Sigmoid colon (tissue), 7 donors: ENCODE results near the gene MED17. TPM values are rescaled to one million over a fixed set of nuclear protein-coding genes. Genes with fewer than 3 reads are reported as not detected.
"Not testable (repeated sequence)": the region's sequence is repeated elsewhere in the genome, so short reads cannot be mapped to it uniquely, and the experiment has no call there.

Experiments used
- DNase-seq: peaks from one replicate; pipeline ENCODE4 v3.0.0-alpha.2; 2019
- H3K27ac ChIP-seq, 4 donors: fragments of 200-600 bp; sonication (generic); one replicate each; pipeline ENCODE4 v1.5.1; 2016 to 2019; ENCODE audit warnings: mild to moderate bottlenecking in 1 of 4
- H3K27me3 ChIP-seq, 3 donors: fragments of 200-600 bp; sonication (generic); one replicate each; pipeline ENCODE4 v1.5.1; 2019; ENCODE audit warnings: mild to moderate bottlenecking in 1 of 3
- H3K36me3 ChIP-seq, 4 donors: fragments of 200-600 bp; sonication (generic); one replicate each; pipeline ENCODE4 v1.5.1; 2016 to 2019
- H3K4me1 ChIP-seq, 4 donors: fragments of 200-600 bp; sonication (generic); one replicate each; pipeline ENCODE4 v1.5.1; 2017 to 2019
- H3K4me3 ChIP-seq, 4 donors: fragments of 200-600 bp; sonication (generic); one replicate each; pipeline ENCODE4 v1.5.1; 2017 to 2019; ENCODE audit warnings: mild to moderate bottlenecking in 2 of 4, moderate library complexity in 1 of 4
- H3K9me3 ChIP-seq, 4 donors: fragments of 200-600 bp in 3 of 4; sonication (generic) in 3 of 4; one replicate each; pipeline versions ENCODE4 v1.5.1 to v1.6.1; 2013 to 2019
- EP300 ChIP-seq, 4 donors: sonication (generic); formaldehyde crosslinking; IDR thresholded peaks; one replicate each; pipeline ENCODE4 v1.6.1; 2017; ENCODE audit warnings: antibody characterized with exemption in 4 of 4
- POLR2A ChIP-seq, 2 donors: fragments of 450-650 bp; IDR thresholded peaks; one replicate each; pipeline ENCODE4 v1.6.1; 2016; ENCODE audit warnings: antibody characterized with exemption in 2 of 2, mild to moderate bottlenecking in 2 of 2, moderate library complexity in 2 of 2
- POLR2AphosphoS5 ChIP-seq, 4 donors: sonication (generic); formaldehyde crosslinking; IDR thresholded peaks; one replicate each; pipeline ENCODE4 v1.6.1; 2017; ENCODE audit warnings: antibody characterized with exemption in 4 of 4
- WGBS, 2 donors: extraction: QIAGEN DNeasy Blood & Tissue Kit; methylation state at CpG; one replicate each; pipeline ENCODE4 v1.1.7; 2013; 5-methylcytosine and 5-hydroxymethylcytosine counted together
- intact Hi-C: fragments of 100-400 bp; cut with DNase I; formaldehyde crosslinking; loops from one replicate; pipeline ENCODE4 v1.15.1; 2023
- polyA plus RNA-seq, 3 donors: library from polyadenylated mRNA; stranded (reverse); fragments of 200-250 nt; gene quantifications; one replicate each; pipeline ENCODE4 v1.2.3, GENCODE V29; 2013
- total RNA-seq, 4 donors: library from RNA; depleted of rRNA; stranded (reverse); fragments of >200 nt; gene quantifications; one replicate each; pipeline ENCODE4 v1.1.0, GENCODE V29; 2016
- TF ChIP-seq, protein P1 (sequence below), 4 experiments: fragments of 450-650 bp in 3 of 4; fragments of 200-600 bp in 1 of 4; IDR thresholded peaks; one replicate each; pipeline ENCODE4 v1.5.1; 2016 to 2019; ENCODE audit warnings: antibody characterized with exemption in 4 of 4, mild to moderate bottlenecking in 3 of 4, moderate library complexity in 2 of 4
- donor health status: healthy with polysubstance abuse.
- donor health status: Bipolar disorder and iron deficiency.
- donor health status: healthy.

MED17 gene
- total and polyA plus RNA-seq, 7 donors: 7.2 to 28.9 (median 19.9) TPM

DNA sequence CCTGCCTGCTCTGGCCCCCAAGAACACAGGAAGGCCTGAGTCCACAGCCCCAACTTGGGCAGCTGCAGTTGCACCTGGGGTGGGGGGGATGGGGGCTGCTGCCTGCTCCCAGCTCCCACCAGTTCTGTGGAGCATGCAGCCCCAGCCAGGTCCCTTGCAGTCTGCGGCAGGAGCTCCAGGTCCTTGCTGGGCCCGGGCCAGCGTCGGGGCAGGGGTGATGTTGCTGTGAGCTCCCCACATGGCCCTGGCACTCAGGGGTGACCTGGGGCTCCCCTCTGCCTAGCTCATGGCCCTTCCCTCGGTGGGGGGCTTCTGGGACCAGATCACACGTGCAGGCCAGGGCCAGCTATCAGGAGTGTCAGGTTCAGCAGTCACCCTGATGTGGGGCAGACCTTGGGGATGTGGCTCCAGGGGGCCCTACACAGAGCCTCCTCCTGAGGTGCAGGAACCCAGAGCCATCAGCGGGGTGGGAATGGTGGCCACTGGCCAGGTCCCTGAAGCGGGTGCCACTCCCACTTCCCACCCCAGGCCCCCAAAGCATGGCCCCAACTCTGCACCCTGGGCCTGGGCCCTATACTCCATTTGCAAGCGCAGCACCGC is 10.4 kb upstream of the MED17 start:
- 91 to 92% methylated on average over 10 of the region's 10 CpGs for WGBS, 2 donors
- TF ChIP-seq POLR2A (IDR thresholded peaks at IDR 0.05) (no peak), POLR2AphosphoS5 (IDR thresholded peaks at IDR 0.05) (no peak), EP300 (IDR thresholded peaks at IDR 0.05) (no peak)
- TF ChIP-seq, protein P1, sequence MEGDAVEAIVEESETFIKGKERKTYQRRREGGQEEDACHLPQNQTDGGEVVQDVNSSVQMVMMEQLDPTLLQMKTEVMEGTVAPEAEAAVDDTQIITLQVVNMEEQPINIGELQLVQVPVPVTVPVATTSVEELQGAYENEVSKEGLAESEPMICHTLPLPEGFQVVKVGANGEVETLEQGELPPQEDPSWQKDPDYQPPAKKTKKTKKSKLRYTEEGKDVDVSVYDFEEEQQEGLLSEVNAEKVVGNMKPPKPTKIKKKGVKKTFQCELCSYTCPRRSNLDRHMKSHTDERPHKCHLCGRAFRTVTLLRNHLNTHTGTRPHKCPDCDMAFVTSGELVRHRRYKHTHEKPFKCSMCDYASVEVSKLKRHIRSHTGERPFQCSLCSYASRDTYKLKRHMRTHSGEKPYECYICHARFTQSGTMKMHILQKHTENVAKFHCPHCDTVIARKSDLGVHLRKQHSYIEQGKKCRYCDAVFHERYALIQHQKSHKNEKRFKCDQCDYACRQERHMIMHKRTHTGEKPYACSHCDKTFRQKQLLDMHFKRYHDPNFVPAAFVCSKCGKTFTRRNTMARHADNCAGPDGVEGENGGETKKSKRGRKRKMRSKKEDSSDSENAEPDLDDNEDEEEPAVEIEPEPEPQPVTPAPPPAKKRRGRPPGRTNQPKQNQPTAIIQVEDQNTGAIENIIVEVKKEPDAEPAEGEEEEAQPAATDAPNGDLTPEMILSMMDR (IDR thresholded peaks at IDR 0.05): no peak

DNA sequence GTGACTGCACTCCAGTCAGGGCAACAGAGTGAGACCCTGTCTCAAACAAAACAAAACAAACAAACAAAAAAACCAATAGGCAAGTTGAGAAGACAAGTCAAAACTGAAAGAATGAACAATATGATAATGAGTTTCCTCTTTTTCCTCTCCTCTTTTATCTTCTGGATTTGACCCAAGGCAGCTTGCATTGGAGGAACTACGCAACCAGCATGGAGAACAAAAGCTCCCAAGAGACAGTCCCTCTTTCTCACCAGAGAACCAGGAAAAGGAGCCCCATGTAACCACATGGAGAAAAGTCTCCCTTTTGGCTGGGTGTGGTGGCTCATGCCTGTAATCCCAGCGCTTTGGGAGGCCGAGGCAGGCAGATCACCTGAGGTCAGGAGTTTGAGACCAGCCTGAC is 9.5 kb upstream of the MED17 start:
- intact Hi-C loops, H3K4me3 ChIP-seq, DNase-seq, H3K27me3 ChIP-seq, H3K36me3 ChIP-seq, H3K27ac ChIP-seq, H3K9me3 ChIP-seq, H3K4me1 ChIP-seq: not testable (repeated sequence)
- 89 to 94% methylated on average over 3 of the region's 3 CpGs for WGBS, 2 donors

More for the DNA sequence above, 10.4 kb upstream of the MED17 start:
- Histone ChIP-seq H3K4me1 (no peaks in the 10 kb centered on the region), H3K36me3 (no peaks in the 10 kb centered on the region), H3K9me3 (no peaks in the 10 kb centered on the region), H3K4me3 (no peak overlapping the region), H3K27me3 (no peaks in the 10 kb centered on the region), H3K27ac (no peak overlapping the region)
- intact Hi-C loops: no loop called here
- no peak for DNase-seq

DNA sequence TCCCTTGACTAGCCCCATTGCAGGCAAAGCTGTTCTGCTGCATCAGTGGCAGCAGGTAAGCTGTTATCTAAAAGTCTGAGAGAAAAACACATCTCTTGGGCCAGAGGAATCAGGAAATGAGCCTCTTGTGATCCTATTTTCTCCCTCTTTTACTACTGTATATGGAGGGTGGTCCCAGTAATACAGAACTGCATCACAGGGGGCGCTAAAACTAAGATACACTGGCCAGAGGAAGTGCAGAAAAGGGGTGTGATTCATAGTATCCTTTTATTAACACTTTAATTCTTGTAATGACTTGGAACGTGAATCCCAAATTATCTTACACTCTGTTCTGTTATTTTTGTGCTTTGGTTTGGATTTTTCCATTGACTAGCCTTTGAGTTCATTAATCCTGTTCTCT is 8.8 kb upstream of the MED17 start:
- Histone ChIP-seq H3K4me1 (no peaks in the 10 kb centered on the region), H3K36me3 (no peaks in the 10 kb centered on the region), H3K27me3 (no peaks in the 10 kb centered on the region), H3K9me3 (no peaks in the 10 kb centered on the region), H3K4me3 (no peak overlapping the region), H3K27ac (no peak overlapping the region)
- DNase-seq: no peak
- intact Hi-C loops: no loop called here
- WGBS, 2 donors: 65 to 76% methylated on average over 2 of the region's 2 CpGs
- TF ChIP-seq POLR2AphosphoS5 (IDR thresholded peaks at IDR 0.05): no peak
- TF ChIP-seq, protein P1 (IDR thresholded peaks at IDR 0.05): no peak

DNA sequence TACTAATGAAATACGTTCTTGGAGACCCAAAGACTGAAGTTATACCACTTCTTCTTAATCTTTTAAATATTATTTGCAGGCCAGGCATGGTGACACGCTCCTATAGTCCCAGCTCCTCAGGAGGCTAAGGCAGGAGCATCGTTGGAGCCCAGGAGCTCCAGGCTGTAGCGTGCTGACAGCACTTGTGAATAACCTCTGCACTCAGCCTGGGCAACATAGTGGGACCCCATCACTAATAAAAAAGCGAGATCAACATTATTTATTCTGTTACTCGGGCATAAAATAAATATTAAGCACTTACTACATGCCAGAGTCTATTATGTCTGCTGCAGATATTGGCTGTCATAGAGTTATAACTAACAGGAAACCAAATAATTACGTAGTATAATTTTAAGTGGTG is 720 bp upstream of the MED17 start:
- WGBS, 2 donors: 44 to 59% methylated on average over 7 of the region's 7 CpGs
- Histone ChIP-seq H3K9me3 (no peaks in the 10 kb centered on the region), H3K4me1 (peaks cover 0 to 39% (median 37%) of the 10 kb centered on the region in 4 donors), H3K36me3 (peaks cover 0 to 7% (median 0%) of the 10 kb centered on the region in 4 donors), H3K4me3 (peak overlapping the region; percentile 72 to 97 (median 88)), H3K27me3 (no peaks in the 10 kb centered on the region), H3K27ac (peak overlapping the region; percentile 93 to 98 (median 96))
- no peak for TF ChIP-seq POLR2AphosphoS5 (IDR thresholded peaks at IDR 0.05)
- TF ChIP-seq, protein P1 (IDR thresholded peaks at IDR 0.05): no peak
- TF ChIP-seq EP300 (IDR thresholded peaks at IDR 0.05): no peak
- DNase-seq: no peak
- intact Hi-C loops: loop anchor here (10.0 kb wide), 1 partner anchor 119 kb away; the partner anchor contains the start of gene CEP295

DNA sequence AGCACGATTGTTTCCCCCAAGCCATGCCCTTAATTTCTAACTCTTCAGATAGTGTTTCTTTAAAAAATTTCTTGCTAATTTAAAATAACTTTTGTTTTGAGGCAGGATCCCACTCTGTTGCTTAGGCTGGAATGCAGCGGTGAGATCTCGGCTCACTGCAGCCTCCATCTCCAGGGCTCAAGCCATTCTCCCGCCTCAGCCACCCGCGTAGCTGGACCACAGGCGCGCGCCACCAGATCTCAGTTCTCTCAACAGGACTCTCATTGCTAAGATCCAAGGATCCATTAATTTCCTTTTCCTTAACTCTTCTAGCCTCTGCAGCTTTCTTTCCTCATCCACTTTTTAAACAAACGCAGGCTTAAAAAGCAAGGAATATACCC is 327 bp upstream of the MED17 start:
- Histone ChIP-seq H3K36me3 (peaks cover 0 to 11% (median 0%) of the 10 kb centered on the region in 4 donors), H3K27ac (peak overlapping the region; percentile 93 to 98 (median 96)), H3K9me3 (no peaks in the 10 kb centered on the region), H3K4me3 (peak overlapping the region; percentile 72 to 97 (median 88)), H3K4me1 (peaks cover 0 to 39% (median 37%) of the 10 kb centered on the region in 4 donors), H3K27me3 (no peaks in the 10 kb centered on the region)
- no peak for TF ChIP-seq POLR2A (IDR thresholded peaks at IDR 0.05)
- no peak for TF ChIP-seq EP300 (IDR thresholded peaks at IDR 0.05)
- TF ChIP-seq, protein P1 (IDR thresholded peaks at IDR 0.05): peak in 2 of 4 experiments; percentile 12 to 29
- no peak for TF ChIP-seq POLR2AphosphoS5 (IDR thresholded peaks at IDR 0.05)
- intact Hi-C loops: loop anchor here (2.0 to 10.0 kb wide), 3 partner anchors 43 to 345 kb away; partner anchors contain the start of genes C11orf54, CEP295, PANX1 and TAF1D
- WGBS, 2 donors: 0 to 1% methylated on average over 10 of the region's 10 CpGs
- no peak for DNase-seq
